ENCODE data around the gene FIP1L1. TPM values are rescaled to one million over a fixed set of nuclear protein-coding genes. Genes with fewer than 3 reads are reported as not detected.

FIP1L1 gene
- total RNA-seq, 1 experiment from 2014 or later = 68.0 TPM

- Histone ChIP-seq H2BK12ac (ENCODE audit: insufficient read length, low read depth, low read length) (no peak overlapping the region), H4K91ac (ENCODE audit: insufficient read length, low read depth, low read length) (no peak overlapping the region), H3K4me1 (ENCODE audit: insufficient read depth, low read length) (no peaks in the 10 kb centered on the region), H2BK15ac (ENCODE audit: low read depth, low read length) (no peak overlapping the region), H3K79me2 (ENCODE audit: insufficient read depth, low read length) (no peaks in the 10 kb centered on the region), H4K20me1 (ENCODE audit: control insufficient read depth, insufficient read depth, insufficient read length) (no peaks in the 10 kb centered on the region), H3K9me3 (ENCODE audit: control insufficient read depth, low read depth, low read length) (no peaks in the 10 kb centered on the region), H3K9ac (ENCODE audit: extremely low read depth, insufficient read length, low read length) (no peak overlapping the region), H2AK5ac (ENCODE audit: insufficient read length, low read length) (no peak overlapping the region), H3K4me2 (ENCODE audit: insufficient read depth, insufficient read length, low read length) (no peak overlapping the region), H3K18ac (ENCODE audit: insufficient read length, low read depth, low read length) (no peak overlapping the region), H2BK5ac (ENCODE audit: insufficient read length, low read length) (no peak overlapping the region), H3K23ac (ENCODE audit: insufficient read length, low read depth, low read length) (no peak overlapping the region), H4K5ac (ENCODE audit: insufficient read length, low read depth, low read length) (no peak overlapping the region), H3K27ac (ENCODE audit: insufficient read length, low read depth, low read length) (no peak overlapping the region), H3T11ph (ENCODE audit: low read length) (no peak overlapping the region), H2AFZ (ENCODE audit: low read length) (no peak overlapping the region), H3K14ac (ENCODE audit: insufficient read depth, low read length) (no peak overlapping the region), H3K23me2 (ENCODE audit: insufficient read length, low read depth, low read length, poor library complexity, severe bottlenecking) (no peaks in the 10 kb centered on the region), H4K8ac (replicated peaks; ENCODE audit: insufficient read length, low read depth, low read length) (no peak overlapping the region), H3K4ac (ENCODE audit: low read depth, low read length) (no peak overlapping the region), H3K79me1 (ENCODE audit: insufficient read depth, low read depth, low read length, poor library complexity, severe bottlenecking) (no peaks in the 10 kb centered on the region), H3K27me3 (ENCODE audit: insufficient read depth, low read length) (no peaks in the 10 kb centered on the region), H2BK20ac (ENCODE audit: low read depth, low read length, poor library complexity, severe bottlenecking) (no peak overlapping the region), H3K56ac (ENCODE audit: insufficient read length, low read depth, low read length) (no peak overlapping the region), H2BK120ac (ENCODE audit: low read depth, low read length, poor library complexity, severe bottlenecking) (no peak overlapping the region)
- no CpG with 5 or more reads among the region's 2 CpGs for WGBS (ENCODE audit: extremely low coverage, insufficient read length, low lambda C conversion rate)
- TF ChIP-seq, protein P1, sequence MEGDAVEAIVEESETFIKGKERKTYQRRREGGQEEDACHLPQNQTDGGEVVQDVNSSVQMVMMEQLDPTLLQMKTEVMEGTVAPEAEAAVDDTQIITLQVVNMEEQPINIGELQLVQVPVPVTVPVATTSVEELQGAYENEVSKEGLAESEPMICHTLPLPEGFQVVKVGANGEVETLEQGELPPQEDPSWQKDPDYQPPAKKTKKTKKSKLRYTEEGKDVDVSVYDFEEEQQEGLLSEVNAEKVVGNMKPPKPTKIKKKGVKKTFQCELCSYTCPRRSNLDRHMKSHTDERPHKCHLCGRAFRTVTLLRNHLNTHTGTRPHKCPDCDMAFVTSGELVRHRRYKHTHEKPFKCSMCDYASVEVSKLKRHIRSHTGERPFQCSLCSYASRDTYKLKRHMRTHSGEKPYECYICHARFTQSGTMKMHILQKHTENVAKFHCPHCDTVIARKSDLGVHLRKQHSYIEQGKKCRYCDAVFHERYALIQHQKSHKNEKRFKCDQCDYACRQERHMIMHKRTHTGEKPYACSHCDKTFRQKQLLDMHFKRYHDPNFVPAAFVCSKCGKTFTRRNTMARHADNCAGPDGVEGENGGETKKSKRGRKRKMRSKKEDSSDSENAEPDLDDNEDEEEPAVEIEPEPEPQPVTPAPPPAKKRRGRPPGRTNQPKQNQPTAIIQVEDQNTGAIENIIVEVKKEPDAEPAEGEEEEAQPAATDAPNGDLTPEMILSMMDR (conservative IDR thresholded peaks at IDR 0.05) = no peak
- Mint-ChIP-seq H3K36me3 (ENCODE audit: insufficient read depth in 1 of 3, low read depth in 3 of 3) (peaks cover 12 to 51% (median 46%) of the 10 kb centered on the region in 3 experiments; a peak in 6 of 7 replicates), H3K27me3 (ENCODE audit: low read depth) (no peaks in the 10 kb centered on the region), H3K27ac (no peak overlapping the region), H3K4me1 (peaks cover 5 to 10% of the 10 kb centered on the region in 2 experiments; a peak in 3 of 4 replicates), H3K9me3 (no peaks in the 10 kb centered on the region), H3K4me3 (no peak overlapping the region)
- DNase-seq = no peak
Observed at GRCh38 chr4:53453385-53453784, 75.9 kb downstream of the FIP1L1 start.

Data from H9 (cell line).